Kidney tubule cell (primary cell): ENCODE results near the gene COL27A1.

Source experiments
- DNase-seq: peaks from one replicate; pipeline ENCODE4 v3.0.0-alpha.2; 2018; ENCODE audit warnings: low spot score

Gene COL27A1

DNA sequence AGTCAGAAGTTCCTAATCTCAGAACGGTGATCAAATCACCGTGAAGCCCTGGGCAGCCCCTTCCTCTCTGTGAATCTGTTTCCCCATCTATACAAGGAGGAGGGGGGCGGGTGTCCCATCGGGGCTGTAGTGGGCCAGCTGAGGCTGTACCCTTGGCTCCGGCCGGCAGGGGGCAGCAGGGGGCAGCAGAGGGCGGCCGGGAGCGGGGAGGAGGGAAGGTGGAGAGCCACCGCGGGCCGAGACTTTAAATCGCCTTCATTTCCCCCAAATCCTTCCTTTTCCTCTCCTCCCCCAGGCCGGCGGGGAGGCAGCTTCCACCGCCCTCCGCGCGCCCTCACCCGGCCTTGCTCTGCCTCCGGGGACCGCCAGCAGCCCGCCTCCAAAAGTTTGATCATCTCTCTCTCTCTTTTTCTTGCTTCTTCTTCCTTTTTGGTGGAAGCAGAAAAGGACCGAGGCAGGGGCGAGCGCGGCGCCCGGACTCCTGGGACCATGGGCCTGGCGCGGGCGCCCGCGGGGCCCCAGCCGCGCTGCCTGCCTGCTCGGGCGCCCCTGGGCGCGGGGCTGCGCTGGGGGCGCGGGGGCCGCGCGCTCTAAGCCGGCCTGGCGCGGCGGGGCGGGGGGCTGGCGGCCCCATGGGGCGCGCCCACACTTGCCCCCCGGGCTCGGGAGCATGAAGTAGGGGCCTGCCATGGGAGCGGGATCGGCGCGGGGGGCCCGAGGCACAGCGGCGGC lies at the start of gene COL27A1:
TSS of gene COL27A1 (plus strand) at position 275 of the 732 bp plus-strand sequence. CDS start at position 689, 414 bp downstream.
- DNase-seq: peak; percentile 83

- DNase-seq: no peak
Observed at GRCh38 chr9:114107286-114108001, 47.9 kb upstream of the COL27A1 start.

DNA sequence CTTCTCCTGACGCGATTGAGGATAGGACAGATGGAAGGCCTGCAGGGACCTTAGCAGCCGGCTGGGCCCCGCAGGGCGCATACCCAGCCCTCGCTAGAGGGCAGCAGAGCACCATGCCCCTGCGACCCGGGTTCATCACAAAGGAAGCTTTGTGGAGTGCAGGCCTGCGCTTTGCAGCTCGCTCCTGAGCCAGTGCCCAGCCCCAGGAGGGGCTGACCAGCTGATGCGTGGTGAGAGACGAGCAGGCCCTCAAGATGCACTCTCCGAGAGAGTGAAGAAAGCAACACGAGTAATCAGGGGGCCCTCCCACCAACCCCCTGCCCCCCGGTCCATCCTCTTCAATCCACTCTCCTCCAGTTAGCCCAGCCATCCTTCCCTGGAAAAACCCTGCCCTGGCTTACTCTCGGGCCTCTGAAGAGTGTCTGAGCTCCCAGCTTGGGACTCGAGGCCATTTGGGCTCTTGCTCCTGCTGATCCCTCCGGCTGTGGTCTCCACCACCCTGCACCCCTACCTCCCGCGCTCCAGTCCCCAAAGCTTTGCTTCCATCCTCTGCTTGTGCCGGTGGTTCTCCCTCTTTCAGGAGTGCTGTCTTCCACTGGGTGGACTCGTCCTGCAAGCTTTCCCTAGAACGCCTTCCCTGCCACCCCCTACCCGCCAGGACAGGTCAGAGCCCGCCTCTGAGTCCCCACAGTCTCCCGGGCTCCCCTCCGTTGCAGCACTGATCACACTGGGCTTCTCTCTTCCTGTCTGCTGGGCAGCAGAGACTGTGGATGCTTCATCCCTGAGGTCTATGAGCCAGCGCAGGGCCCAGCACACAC lies 47.1 kb upstream of the COL27A1 start:
- DNase-seq: peak; percentile 87

- DNase-seq: no peak
Observed at GRCh38 chr9:114109124-114109523, 46.2 kb upstream of the COL27A1 start.

DNA sequence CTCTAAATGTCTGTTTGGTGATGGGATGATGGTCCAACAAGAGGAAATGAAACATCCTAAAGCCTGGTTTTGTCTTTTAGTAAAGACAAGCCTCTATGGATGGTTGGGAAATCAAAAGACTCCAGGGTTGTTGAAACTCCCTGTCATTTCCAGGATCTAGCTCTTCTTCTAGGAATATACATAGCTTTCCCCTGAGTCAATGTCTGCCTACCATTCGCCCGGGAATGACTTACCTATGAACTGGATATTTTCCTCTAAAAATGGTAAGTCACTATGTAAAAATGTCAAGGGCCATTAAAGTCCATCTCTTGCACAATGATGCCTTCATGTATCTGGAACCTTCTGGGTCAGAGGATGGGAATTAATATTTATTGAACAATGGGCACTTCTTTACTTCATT lies 45.2 kb upstream of the COL27A1 start:
- peak; percentile 97 for DNase-seq

- DNase-seq: no peak
Observed at GRCh38 chr9:114112325-114112724, 43.0 kb upstream of the COL27A1 start.

GRCh38 chr9:114112778-114113584 lies 42.4 kb upstream of the COL27A1 start:
- DNase-seq: peak; percentile 81

DNA sequence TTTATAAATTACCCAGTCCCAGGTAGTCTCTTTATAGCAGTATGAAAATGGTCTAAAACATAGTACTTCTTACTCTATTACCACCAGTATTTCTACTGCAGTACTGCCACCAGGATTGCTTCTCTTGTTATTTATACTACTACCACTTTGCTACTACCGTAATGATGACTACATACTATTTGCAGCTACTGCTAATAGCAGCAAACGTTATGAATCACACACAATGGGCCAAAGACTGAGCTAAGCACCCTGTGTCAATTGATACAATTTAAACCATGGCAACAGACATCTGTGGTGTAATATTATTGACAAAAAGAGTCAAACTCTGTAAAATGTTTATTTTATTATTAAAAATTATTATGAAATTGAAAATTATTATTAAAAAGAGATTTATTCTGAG lies 41.0 kb upstream of the COL27A1 start:
- DNase-seq: peak; percentile 55

GRCh38 chr9:114115654-114116125 lies 39.6 kb upstream of the COL27A1 start:
- no peak for DNase-seq

DNA sequence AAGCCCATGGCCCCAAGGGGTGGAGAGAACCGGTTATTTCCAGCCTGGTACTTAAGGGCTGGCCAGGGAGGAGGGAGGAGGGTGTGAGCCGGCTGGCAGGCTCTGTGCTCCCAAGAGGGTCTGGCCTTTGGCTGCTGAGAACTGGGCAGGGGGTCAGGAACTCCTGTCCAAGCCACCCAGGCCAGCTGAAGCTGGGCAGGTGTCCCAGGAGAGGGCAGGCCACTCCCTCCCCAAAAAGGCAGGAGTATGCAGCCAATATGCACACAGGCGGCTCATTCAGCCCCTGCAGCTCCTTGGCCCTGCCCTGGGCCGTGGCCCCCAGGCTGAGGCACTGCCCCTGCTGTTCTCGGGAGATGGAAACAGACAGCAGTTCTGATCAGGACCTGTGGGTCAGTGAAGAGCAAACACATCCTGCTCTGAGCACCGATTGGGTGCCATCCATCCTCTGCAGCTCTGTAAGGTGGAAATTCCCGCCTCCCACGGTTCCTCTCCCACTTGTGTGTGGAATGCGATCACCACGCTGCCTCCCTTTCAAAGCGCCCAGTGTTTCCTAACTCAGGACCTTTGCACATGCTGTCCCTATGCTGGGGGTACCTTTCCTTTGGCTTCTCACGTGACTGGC lies 39.1 kb upstream of the COL27A1 start:
- no peak for DNase-seq

DNA sequence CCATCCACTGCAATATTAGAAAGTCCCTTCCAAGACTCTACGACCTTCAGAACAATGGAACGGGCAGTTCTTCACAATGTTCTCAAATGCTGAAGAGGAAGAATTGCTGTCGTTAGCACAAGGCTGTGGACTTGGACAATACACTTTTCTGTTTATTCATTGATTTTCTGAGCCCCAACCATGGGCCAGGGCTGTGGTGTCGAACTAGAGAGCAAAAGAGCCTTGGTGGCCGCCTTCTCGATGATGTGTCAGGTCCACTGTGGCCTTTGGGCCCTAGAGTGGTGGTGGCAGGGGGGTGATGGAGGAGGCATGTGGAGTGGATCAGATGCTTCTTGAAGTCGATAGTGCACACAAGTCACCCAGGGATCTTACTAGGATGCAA lies 37.7 kb upstream of the COL27A1 start:
- DNase-seq: no peak

GRCh38 chr9:114117996-114118830 lies 37.1 kb upstream of the COL27A1 start:
- DNase-seq: peak; percentile 60

- no peak for DNase-seq
Observed at GRCh38 chr9:114119242-114120191, 35.8 kb upstream of the COL27A1 start.

- DNase-seq: no peak
Observed at GRCh38 chr9:114120192-114121014, 34.9 kb upstream of the COL27A1 start.

- no peak for DNase-seq
Observed at GRCh38 chr9:114121227-114122135, 33.9 kb upstream of the COL27A1 start.

DNA sequence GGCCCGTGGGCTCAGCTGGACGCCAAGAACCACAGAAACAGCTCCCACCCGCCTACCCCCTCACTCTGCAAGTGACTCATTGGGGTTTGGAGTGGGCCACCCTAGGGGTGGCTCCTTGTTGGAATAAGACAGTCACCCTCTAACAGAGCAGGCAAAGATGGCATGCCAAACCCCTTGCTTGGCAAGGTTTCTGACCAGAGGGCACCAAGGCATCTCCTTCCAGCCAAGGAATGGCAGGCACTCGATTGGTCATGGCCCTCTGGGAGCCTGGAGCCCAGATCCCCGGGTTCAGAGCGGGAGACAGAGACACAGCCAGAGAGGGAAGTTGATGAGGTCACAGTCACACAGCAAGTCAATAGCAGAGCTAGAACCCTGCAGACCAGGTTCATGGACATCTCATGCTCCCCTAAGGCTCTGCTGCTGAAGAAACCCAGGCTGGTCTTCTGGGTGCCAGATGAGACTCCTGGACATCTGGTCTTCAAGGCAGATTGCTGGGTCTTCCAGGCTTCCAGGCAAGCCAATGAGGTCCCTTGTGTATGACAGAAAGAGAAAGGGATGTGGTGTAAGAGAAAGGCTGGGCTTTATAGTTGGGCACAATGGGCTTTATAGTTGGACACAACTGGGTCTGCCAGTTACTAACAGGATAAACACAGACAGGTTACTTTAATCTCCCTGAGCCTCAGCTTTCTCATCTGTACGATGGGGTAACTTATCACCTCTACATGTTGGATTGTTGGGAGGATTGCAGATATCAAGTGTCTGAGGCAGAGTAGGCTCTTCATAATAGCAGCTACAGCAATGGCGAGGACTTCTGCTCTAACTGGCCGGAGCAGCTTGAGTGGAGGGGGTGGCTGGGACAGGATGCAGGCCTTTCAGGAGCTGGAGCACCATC lies 33.0 kb upstream of the COL27A1 start:
- no peak for DNase-seq
